GM18508 (cell line): ENCODE results near the gene SCUBE1.

Experiments used
- ATAC-seq: cut with Tn5 transposase; IDR thresholded peaks from one replicate; pipeline ENCODE4 v1.9.1; 2021; ENCODE audit warnings: moderate number of reproducible peaks; ENCODE audit not compliant: insufficient read depth, unreplicated experiment

The SCUBE1 gene

DNA sequence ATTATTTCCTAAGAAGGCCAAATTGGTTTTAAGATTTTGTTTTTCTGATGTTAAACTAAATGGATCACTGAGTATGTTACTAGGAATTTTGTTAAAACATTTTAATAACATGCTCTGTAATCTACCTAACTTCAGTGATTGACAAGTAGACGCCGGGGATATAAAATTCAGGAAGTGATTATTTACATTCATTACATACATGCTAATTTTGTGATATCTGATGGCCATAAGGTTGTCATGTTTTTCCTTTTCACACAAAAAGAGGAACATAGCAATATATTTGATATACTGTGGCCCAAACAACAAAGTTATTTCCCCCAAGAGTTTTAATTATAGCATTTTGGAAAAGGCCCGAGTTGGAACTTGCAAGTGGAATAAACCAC is 12.1 kb downstream of the SCUBE1 start:
- ATAC-seq, result no peak

DNA sequence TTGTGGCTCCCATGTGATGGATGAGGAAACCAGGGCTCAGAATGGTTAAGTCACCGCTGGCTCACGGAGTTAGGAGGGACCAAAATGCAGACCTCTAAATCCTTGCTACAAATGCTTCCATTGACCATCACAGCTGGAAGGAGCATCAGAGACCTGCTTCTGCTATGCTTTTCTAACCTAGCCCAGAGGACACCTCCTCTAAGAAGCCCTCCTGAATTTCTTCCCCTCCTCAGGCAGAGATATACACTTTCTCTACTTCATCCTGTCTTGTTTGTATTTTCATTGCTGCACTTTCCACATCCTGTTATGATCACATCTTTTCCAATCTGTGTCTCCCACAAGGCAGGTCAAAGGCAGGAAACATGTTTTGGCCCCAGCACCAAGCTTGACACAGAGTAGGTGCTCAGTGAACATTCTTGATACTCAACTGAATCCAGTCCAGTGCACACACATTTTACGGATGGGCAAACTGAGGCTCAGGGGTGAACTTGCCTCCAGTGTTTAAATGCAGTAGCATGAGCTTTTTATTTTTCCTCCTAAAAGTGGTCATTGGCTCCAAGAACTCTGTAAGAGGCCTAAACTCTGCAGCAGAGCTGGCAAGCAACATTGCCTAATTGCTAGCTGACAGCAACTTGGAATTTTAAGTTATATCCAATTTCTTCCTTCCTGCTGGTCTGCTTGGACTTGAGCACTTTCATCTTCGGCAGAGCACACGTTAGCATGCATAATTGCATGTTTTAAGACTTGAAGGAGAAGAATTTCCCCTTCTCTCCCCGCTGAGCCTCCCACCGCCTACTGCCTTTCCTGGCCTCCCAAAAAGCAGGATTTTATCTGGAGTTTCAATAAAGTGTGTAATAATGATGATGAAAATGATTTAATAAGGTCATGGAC is 12.7 kb downstream of the SCUBE1 start:
- ATAC-seq, result no peak

DNA sequence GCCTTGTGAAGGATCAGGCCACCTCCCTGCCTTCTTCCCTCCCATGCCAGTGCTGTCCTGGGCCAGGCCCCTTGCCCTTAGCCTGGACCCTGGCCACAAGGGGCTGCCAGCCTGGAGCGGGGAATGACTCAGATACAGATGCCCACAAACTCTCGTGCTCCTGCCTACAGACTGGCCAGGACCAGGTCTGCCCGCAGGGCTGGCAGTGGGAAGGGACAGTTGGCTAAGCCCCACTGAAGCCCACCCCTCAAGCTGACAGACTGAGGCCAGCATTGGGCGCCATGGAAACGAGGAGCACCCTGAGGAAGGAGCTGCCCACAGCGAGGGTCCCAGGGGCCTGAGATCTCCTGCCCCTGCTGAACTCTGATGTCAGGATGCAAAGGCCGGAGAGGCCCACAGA is 14.1 kb downstream of the SCUBE1 start:
- no peak for ATAC-seq

DNA sequence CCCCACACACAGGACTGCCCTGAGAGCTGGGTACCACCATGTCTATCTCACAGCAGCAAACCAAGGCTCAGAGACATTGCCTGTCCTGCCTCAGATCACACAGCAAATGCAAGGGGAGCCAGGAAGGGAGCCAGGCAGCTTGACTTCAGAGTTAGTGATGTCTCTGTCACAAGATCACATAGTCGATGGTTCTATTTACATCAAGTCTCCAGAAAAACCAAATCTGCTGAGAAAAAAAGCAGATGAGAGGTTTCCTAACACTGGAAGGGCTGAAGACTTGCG is 16.1 kb downstream of the SCUBE1 start:
- ATAC-seq, result no peak

DNA sequence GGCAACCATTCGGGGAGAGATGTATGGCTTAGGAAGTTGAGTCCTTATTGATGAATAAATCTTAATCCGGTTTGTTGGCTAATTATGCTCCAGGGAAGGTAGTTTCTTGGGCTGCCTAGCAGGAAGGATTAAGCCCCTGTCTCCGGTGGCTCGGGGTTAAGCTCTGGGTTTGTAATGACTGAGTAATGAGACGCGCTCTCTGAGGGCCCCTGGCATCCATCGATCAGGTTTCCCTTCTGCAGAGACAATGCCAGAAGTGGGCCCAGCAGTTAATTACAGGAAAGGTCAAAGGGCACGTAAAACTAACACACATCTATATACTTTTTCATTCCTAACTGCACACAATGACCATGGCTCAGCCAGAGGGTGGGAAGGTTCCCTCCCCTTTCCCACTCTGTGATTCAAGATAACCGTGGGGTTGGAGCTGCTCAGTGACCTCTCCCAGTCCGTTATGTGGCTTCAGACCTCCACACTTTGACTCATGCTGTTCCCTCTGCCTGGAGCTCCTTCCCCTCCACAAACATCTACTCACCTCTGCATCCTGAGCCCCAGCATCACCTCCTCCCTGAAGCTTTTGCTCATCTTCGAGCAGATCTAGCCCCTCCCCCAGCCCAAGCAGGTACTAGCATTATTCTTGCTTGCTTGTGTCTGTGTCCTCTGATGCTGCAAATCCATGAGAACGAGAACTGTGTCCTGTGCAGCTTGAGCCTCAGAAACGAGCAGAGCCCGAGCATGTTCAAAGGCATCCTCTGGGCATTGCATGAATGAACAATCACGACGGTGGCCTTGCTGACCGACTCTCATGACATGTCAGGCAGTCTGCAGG is 16.6 kb downstream of the SCUBE1 start:
- no peak for ATAC-seq

DNA sequence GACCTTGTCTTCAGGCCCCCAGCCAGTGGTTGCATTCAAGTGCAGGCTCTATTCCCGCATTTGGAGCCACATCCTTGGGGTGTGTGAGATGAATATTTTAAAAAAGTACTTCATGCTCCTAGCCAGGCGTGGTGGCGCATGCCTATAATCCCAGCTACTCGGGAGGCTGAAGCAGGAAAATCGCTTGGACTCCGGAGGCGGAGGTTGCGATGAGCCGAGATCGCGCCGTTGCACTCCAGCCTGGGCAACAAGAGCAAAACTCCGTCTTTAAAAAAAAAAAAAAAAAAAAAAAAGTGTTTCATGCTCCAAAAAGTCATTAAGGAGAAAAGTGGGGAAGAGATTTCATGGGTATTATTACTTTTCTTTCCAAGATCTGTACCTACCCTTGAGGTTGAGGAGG is 18.0 kb downstream of the SCUBE1 start:
- no peak for ATAC-seq

GRCh38 chr22:43320943-43321900 is 21.9 kb downstream of the SCUBE1 start:
- no peak for ATAC-seq

GRCh38 chr22:43319661-43320486 is 23.3 kb downstream of the SCUBE1 start:
- no peak for ATAC-seq

DNA sequence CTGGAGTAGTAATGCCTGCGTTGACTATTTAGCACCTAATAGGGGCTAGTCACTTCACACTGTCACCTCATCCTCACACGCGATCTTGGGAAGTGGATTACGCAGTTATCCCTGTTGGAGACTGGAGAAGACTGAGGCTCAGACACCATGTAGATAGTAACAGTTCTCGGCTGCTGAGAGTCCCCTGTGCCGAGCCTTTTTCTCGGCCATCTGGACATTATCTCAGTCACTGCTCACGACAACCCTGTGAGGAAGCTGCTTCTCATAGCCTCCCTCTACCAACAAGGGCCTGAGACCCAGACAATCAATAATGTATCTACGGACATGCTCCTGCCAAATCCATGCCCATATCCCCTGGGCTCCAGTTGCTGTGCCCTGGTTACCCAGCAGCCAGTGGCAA is 25.9 kb downstream of the SCUBE1 start:
- no peak for ATAC-seq

DNA sequence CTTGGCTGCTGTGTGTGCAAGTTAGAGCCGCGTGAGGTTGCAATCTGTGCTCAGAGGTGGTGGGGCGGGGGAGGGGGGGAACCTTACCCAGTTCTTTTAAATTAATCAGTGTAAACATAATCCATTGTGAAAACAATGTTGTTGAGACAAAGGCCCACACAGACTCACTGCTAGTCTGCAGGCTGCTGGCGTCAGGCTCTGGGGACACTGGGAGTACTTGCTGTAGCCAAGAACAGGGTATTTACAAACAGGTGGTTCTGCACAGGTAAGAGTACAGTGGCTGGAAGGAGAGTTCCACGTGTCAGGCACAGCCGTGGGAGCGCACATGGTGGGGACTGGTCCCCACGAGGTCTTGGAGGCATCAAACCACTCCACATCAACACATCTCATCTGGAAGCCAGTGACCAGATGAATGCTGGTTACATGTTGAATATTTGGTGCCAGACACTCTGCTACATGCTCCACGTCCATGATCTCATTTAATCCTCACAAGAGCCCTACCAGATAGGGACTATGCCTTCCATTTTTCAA is 27.4 kb downstream of the SCUBE1 start:
- no peak for ATAC-seq

GRCh38 chr22:43314611-43315010 is 28.6 kb downstream of the SCUBE1 start:
- ATAC-seq, result no peak

DNA sequence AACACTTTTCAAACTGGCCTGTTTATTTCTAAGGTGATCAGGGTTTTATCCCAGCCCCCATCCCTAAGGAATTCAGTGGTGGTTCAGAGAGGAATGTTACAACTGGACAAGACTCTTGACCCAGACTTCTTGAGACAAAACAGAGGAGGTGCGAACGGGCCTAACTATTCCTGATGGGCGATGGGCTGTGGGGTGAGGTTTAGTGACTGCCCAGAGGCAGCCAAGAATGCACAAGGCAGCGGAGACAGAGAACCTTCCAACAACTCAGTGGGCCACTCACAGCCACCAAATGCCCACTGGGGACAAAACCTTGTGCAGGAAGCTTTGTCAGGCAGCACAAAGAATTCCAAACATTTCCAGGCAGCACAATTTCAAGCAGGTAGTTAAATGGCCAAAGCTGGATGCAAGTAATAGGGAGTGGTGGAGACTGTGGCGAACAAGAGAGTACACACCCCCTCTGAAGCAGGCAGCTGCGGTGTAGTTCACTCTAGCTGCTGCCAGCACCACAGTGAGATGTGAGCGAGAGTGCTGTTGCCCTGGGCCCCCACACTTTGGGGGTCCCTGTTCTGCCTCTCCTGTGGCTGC is 29.2 kb downstream of the SCUBE1 start:
- ATAC-seq, result no peak

GRCh38 chr22:43313244-43313889 is 29.8 kb downstream of the SCUBE1 start:
- ATAC-seq, result no peak

DNA sequence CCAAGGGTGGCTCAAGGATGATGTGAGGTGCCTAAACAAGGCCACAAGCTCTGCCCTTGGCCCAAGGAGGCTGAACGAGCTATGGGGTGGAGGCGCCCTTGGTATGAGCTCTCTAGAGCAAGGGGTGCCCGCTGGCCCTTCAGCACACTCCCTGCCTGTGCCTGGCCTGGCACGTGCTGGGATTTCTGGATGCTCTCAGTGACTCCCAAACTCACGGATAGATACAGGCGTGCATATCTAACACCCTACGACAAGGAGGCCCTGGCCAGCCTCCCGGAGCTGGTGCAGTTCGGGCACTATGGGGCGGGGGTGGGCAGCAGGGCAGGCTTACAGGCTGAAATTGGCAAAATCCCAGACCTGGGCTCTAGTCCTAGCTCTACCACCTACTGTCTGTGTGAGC is 30.6 kb downstream of the SCUBE1 start:
- ATAC-seq, result no peak

DNA sequence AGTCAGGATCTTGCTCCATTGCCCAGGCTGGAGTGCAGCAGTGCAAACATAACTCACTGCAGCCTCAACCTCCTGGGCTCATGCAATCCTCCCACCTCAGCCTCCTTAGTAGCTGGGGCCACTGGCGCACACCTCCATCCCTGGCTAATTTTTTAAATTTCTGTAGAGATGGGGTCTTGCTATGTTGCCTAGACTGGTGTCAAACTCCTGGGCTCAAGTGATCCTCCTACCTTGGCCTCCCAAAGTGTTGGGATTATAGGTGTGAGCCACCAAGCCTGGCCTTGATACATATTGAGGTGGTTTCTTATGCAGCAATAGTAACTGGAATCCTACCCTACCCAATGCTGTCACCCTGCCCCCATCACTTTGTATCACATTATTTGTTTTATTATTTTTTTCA is 32.4 kb downstream of the SCUBE1 start:
- ATAC-seq, result no peak

- ATAC-seq, result no peak
Observed at GRCh38 chr22:43310311-43310710, 32.9 kb downstream of the SCUBE1 start.

- ATAC-seq, result no peak
Observed at GRCh38 chr22:43308836-43309235, 34.3 kb downstream of the SCUBE1 start.

DNA sequence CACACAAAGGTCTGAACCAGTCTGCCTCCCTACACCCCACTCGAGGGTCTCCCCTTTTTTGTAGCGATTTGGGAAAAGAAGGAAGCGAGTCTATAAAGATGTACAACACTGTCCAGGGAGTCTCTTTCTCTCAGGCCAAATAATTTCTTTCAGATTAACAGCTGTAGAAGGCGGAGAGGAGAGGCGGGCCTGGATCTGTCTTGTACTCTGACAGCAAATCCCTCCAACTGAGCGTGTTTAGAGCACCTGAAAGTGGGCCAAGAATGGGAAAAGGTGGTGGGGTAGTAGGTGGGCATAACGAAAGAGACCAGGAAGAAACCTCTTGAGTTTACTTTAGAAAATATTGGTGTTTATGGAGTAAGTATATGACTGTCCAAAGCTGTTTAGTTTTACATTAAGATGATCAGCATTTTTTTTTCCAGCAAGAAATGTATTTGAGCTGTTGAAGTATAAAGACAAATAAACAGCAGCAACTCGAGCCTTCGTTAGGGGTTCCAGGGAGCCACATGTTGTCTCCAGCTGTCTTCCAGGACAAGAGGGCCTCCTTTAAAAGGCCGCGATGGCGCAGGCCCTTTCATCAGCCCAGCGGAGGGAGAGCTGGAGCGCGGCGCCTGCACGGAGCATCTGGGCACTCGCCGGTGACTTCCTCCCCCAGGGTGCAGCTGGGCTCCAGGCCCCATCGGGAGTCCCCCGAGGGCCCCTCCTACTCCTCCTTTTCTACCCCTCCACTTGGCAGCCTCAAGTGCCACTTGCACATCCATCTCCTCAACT is 34.9 kb downstream of the SCUBE1 start:
- ATAC-seq, result no peak
